GM19099 (cell line): ENCODE results near the gene LNX1.

Experiments used
- POLR2A ChIP-seq: IDR thresholded peaks from 3 replicates; pipeline ENCODE4 v1.6.1; 2011; ENCODE audit warnings: low read depth; ENCODE audit not compliant: insufficient read length; ENCODE audit errors: extremely low read depth

LNX1 gene

GRCh38 chr4:53608649-53609048, 17.4 kb upstream of the LNX1 start:
- TF ChIP-seq POLR2A: no peak

- no peak for TF ChIP-seq POLR2A
Observed at GRCh38 chr4:53608242-53608641, 17.0 kb upstream of the LNX1 start.

- TF ChIP-seq POLR2A: no peak
Observed at GRCh38 chr4:53605783-53606182, 14.5 kb upstream of the LNX1 start.

- no peak for TF ChIP-seq POLR2A
Observed at GRCh38 chr4:53602390-53602789, 11.1 kb upstream of the LNX1 start.

GRCh38 chr4:53601251-53601764, 10.0 kb upstream of the LNX1 start:
- TF ChIP-seq POLR2A: no peak

GRCh38 chr4:53599632-53600031, 8.3 kb upstream of the LNX1 start:
- TF ChIP-seq POLR2A: no peak

GRCh38 chr4:53598901-53599300, 7.6 kb upstream of the LNX1 start:
- no peak for TF ChIP-seq POLR2A

- TF ChIP-seq POLR2A: no peak
Observed at GRCh38 chr4:53598483-53598882, 7.2 kb upstream of the LNX1 start.

- TF ChIP-seq POLR2A: no peak
Observed at GRCh38 chr4:53596901-53597300, 5.6 kb upstream of the LNX1 start.

- no peak for TF ChIP-seq POLR2A
Observed at GRCh38 chr4:53595834-53596233, 4.5 kb upstream of the LNX1 start.

- no peak for TF ChIP-seq POLR2A
Observed at GRCh38 chr4:53595204-53595603, 3.9 kb upstream of the LNX1 start.

GRCh38 chr4:53593765-53594164, 2.5 kb upstream of the LNX1 start:
- TF ChIP-seq POLR2A: no peak

- TF ChIP-seq POLR2A: no peak
Observed at GRCh38 chr4:53592686-53593501, 1.6 kb upstream of the LNX1 start.

GRCh38 chr4:53592122-53592521, 836 bp upstream of the LNX1 start:
- no peak for TF ChIP-seq POLR2A

GRCh38 chr4:53590187-53590586, 1.1 kb downstream of the LNX1 start:
- TF ChIP-seq POLR2A: no peak

GRCh38 chr4:53589511-53589910, 1.8 kb downstream of the LNX1 start:
- TF ChIP-seq POLR2A: no peak

GRCh38 chr4:53587135-53587534, 4.2 kb downstream of the LNX1 start:
- TF ChIP-seq POLR2A: no peak
